Stimulated activated CD4-positive, alpha-beta T cell treated with anti-CD3 and anti-CD28 coated beads, Interleukin-1b, Interleukin-23, amount 100 ng/mL, for 24 hours (primary cell): ENCODE results near the gene STAP1.

ENCODE experiments used
- DNase-seq, 4 experiments: peaks; one replicate each; pipeline ENCODE4 v3.0.0-alpha.2; 2020; ENCODE audit warnings: low read depth in 4 of 4, low spot score in 1 of 4

STAP1 gene

GRCh38 chr4:67555447-67555846 is 3.1 kb upstream of the STAP1 start:
- DNase-seq, result no peak

GRCh38 chr4:67556436-67556835 is 2.1 kb upstream of the STAP1 start:
- DNase-seq, result no peak

DNA sequence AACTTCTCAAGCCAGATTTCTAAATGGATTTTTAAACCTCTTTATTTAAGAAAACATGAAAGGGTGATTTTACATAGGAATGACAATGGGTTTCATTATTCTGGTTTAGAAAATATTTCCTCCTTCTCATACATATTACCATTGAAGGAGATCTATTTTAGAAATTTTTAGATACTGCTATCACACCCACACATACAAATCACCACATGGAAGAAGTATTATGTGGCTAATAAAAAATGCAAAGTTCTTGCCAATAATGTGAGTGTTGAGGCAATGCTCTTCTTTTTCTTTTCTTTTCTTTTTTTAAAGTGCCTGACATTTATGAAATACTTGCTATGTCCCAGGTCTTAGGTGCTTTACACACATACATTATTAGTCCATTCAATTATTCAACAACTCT is 6.8 kb downstream of the STAP1 start:
- DNase-seq, result no peak

- DNase-seq, result no peak
Measured at GRCh38 chr4:67566335-67566734, 7.8 kb downstream of the STAP1 start.

- DNase-seq, result no peak
Measured at GRCh38 chr4:67568820-67569219, 10.3 kb downstream of the STAP1 start.

DNA sequence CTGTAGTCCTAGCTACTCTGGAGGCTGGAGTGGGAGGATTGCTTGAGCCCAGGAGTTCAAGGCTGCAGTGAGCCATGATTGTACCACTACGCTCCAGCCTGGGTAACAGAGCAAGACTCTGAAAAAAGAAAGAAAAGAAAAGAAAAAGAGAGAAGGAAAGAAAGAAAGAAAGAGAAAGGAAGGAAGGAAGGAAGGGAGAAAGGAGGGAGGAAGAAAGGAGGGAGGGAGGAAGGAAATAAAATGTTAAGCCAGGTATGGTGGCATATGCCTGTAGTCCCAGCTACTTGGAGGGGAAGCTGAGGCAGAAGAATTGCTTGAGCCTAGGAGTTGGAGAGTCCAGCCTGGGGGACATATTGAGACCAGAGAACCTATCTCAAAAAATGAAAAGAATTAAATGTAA is 12.0 kb downstream of the STAP1 start:
- DNase-seq, result no peak

DNA sequence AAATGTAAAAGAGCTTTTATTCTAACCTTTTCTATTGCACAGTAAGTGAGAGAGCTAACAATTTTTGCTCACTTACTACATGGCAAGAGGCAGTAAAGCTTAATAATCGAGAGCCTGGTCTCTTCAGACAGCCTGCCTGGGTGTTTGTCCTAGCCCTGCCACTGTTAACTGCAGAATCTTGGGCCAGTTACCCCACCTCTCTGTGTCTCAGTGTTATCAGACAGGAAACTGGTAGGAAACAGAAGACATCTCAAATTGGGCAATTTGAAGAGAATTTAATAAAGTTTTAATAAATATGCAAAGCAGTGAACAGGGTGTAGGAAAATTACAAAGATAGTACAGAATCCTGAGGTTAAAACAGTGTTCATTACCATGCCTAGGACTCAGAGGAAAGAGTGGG is 13.4 kb downstream of the STAP1 start:
- no peak for DNase-seq

- DNase-seq, result no peak
Measured at GRCh38 chr4:67573193-67573592, 14.7 kb downstream of the STAP1 start.

GRCh38 chr4:67575232-67576058 is 16.9 kb downstream of the STAP1 start:
- DNase-seq, result no peak

- DNase-seq, result no peak
Measured at GRCh38 chr4:67576059-67576466, 17.5 kb downstream of the STAP1 start.

GRCh38 chr4:67576538-67576937 is 18.0 kb downstream of the STAP1 start:
- no peak for DNase-seq

- no peak for DNase-seq
Measured at GRCh38 chr4:67580577-67580976, 22.1 kb downstream of the STAP1 start.

- no peak for DNase-seq
Measured at GRCh38 chr4:67581208-67581857, 22.8 kb downstream of the STAP1 start.

DNA sequence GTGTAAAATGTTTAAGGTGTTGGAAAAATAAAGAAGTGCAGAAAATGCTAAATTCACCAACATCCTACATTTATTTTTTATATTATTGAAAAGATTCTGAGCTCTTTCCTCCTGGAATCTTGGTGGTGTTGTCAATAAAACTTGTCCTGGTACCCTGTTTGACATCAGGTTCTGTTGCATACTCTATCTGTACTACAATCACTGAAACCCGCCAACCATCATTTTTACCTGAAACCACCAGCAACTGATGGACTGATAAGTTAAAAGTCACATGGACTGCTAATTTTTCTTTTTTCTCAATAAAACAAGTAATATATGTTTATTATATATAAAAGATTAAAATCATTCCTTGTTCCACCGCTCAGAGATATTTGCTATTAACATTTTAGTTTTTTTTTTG is 23.4 kb downstream of the STAP1 start:
- DNase-seq, result no peak

- no peak for DNase-seq
Measured at GRCh38 chr4:67584496-67584895, 26.0 kb downstream of the STAP1 start.

DNA sequence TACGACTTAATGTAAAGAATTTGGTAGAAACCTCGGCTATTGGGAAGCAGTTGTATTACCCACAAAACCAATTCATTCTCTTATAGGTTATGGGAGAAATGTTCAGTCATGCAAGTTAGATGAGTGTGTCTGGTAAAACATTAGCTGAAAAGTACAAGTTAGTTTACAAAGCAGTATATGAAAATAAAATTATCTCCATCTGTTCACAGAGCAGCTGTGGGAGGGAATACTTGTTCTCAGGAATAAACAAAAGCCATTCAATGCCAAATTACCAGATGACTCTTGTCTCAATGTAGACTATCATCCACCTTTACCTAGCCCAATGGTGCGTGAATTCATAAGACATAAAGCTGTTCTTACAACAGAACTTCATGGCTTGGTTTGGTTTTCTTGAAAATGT is 28.6 kb downstream of the STAP1 start:
- DNase-seq, result no peak

GRCh38 chr4:67593741-67594175 is 35.2 kb downstream of the STAP1 start:
- DNase-seq, result no peak

DNA sequence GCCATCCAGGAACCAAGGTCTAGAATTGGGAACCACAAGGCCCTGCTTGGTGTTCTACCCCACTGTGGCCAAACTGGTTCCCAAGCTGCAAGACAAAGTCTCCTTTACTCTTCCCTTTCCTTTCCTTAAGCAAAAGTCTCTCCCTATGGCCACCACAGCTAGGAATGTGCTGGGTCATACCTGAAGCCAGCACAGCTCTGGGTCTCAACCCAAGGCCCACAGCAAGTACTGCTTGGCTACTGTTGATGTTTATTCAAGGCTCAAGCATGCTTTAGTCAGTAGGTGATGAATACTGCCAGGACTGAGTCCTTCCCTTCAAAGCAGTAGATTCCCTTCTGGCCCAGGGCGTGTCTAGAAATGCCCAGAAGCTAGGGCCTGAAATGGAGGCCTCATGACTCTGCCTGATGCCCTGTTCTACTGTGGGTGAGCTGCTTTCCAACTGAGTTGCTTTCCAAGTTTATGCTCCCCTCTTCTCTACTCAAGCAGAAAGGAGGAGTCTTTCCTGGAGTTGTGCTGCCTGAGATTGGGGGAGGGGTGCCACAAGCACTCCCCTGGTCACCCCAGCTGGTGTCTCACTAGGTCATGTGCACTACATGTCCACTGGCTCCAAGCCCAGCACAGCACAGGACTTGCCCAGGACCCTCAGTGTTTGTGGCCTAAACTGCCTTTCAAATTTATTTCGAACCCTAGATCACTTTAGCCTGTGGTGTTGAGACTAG is 44.9 kb downstream of the STAP1 start:
- DNase-seq, result no peak

DNA sequence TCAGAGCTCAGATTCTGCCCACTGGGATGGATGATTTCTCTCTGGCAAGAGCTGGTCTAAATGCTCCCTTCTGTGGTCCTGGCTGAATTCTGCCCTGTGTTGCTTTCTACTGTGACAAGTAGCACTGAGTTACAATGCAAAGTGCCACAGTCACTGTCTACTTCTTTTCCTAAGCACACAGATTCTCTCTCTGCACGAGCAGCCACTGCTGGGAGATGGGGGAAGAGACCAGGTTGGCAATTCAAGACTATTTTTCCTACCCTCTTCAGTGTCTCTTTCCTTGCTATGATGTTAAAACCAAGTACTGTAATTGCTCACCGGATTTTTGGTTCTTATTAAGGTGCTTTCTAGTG is 45.5 kb downstream of the STAP1 start:
- no peak for DNase-seq

- DNase-seq, result no peak
Measured at GRCh38 chr4:67604749-67605148, 46.2 kb downstream of the STAP1 start.

- DNase-seq, result no peak
Measured at GRCh38 chr4:67608027-67608426, 49.5 kb downstream of the STAP1 start.

DNA sequence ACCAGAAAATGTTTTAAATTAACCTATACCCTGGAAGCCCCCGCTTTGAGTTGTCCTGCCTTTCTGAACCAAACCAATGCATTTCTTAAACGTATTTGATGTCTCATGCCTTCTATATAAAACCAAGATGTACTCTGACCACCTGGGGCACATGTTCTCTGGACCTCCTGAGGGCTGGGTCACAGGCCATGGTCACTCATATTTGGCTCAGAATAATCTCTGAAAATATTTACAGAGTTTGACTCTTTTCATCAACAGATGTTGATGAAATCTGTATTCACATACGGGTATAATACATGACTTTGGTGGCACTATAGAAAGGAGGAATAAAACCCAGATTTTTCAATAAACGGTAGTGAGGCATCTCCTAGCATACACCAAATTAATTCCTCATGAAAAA is 55.7 kb downstream of the STAP1 start:
- DNase-seq, result no peak
